IMR-90 (cell line): Measurements from ENCODE around the gene OXSM. TPM values are rescaled to one million over a fixed set of nuclear protein-coding genes. Genes with fewer than 3 reads are reported as not detected.

ENCODE experiments used
- ATAC-seq: fragments of 200-7000 bp; cut with Tn5 transposase; 2 replicates; pipeline ENCODE4 v1.9.1; 2020; ENCODE audit warnings: low read depth, mild to moderate bottlenecking, moderate library complexity
- BruUV-seq: library from RNA; stranded (reverse); fragments of 400-500 nt; replicated peaks from 2 replicates; lab custom pipeline; 2021; lab: Mats Ljungman, UMichigan
- CTCF ChIA-PET: fragments of 300-600 bp; formaldehyde crosslinking; extraction: SDS; loops from one replicate; lab custom pipeline; 2021; ENCODE audit warnings: antibody characterized with exemption; lab: Yijun Ruan, JAX
- POLR2A ChIA-PET: fragments of 300-600 bp; sonication (Branson Sonifier 250); formaldehyde crosslinking; loops from one replicate; lab custom pipeline; 2022; ENCODE audit warnings: antibody characterized with exemption; ENCODE audit not compliant: unreplicated experiment; lab: Charles Lee
- DNase-seq: peaks from one replicate; pipeline ENCODE4 v3.0.0; 2013
- H2AFZ ChIP-seq: replicated peaks from 2 replicates; pipeline ENCODE3; 2013; ENCODE audit warnings: low read length, mild to moderate bottlenecking; ENCODE audit not compliant: poor library complexity
- H2AK5ac ChIP-seq: 2 replicates; pipeline ENCODE4 v1.6.1; 2013; ENCODE audit warnings: low read depth, low read length, inconsistent platforms
- H2AK9ac ChIP-seq: replicated peaks from 2 replicates; pipeline ENCODE3; 2013; ENCODE audit warnings: mild to moderate bottlenecking, low read depth, low read length, moderate library complexity; ENCODE audit not compliant: poor library complexity
- H2BK120ac ChIP-seq: 2 replicates; pipeline ENCODE4 v1.6.1; 2013; ENCODE audit warnings: low read depth, low read length, inconsistent platforms
- H2BK15ac ChIP-seq: 3 replicates; pipeline ENCODE4 v1.6.1; 2013; ENCODE audit warnings: low read depth, low read length, inconsistent platforms
- H2BK20ac ChIP-seq: 2 replicates; pipeline ENCODE4 v1.6.1; 2013; ENCODE audit warnings: low read depth, mild to moderate bottlenecking, inconsistent platforms, low read length, moderate library complexity
- H2BK5ac ChIP-seq: 2 replicates; pipeline ENCODE4 v1.6.1; 2013; ENCODE audit warnings: mild to moderate bottlenecking, low read depth, low read length, inconsistent platforms; ENCODE audit not compliant: poor library complexity, severe bottlenecking
- H3K14ac ChIP-seq: replicated peaks from 2 replicates; pipeline ENCODE4 v1.6.1; 2013; ENCODE audit warnings: low read depth, low read length, inconsistent platforms
- H3K18ac ChIP-seq: 2 replicates; pipeline ENCODE4 v1.6.1; 2013; ENCODE audit warnings: low read depth, low read length, control low read depth
- H3K23ac ChIP-seq: 2 replicates; pipeline ENCODE4 v1.6.1; 2013; ENCODE audit warnings: low read depth, low read length, inconsistent platforms
- H3K27ac ChIP-seq: 2 replicates; pipeline ENCODE4 v1.5.1; 2013; ENCODE audit warnings: mild to moderate bottlenecking, control low read depth, low read length; ENCODE audit not compliant: insufficient read depth
- H3K27me3 ChIP-seq: 2 replicates; pipeline ENCODE4 v1.6.1; 2013; ENCODE audit warnings: low read length; ENCODE audit not compliant: control insufficient read depth, insufficient read depth
- H3K36me3 ChIP-seq: 2 replicates; pipeline ENCODE4 v1.6.1; 2013; ENCODE audit warnings: low read length, mixed read lengths; ENCODE audit not compliant: control insufficient read depth, insufficient read depth
- H3K4ac ChIP-seq: 2 replicates; pipeline ENCODE4 v1.6.1; 2013; ENCODE audit warnings: low read depth, low read length, inconsistent platforms
- H3K4me1 ChIP-seq: 2 replicates; pipeline ENCODE4 v1.6.1; 2013; ENCODE audit warnings: low read length, mixed read lengths; ENCODE audit not compliant: control insufficient read depth, insufficient read depth
- H3K4me2 ChIP-seq: 2 replicates; pipeline ENCODE4 v1.6.1; 2013; ENCODE audit warnings: low read depth, mild to moderate bottlenecking, control low read depth, low read length, moderate library complexity
- H3K4me3 ChIP-seq: 2 replicates; pipeline ENCODE4 v1.5.1; 2013; ENCODE audit warnings: low read depth, mild to moderate bottlenecking, control low read depth, low read length, moderate library complexity; ENCODE audit not compliant: insufficient read depth
- H3K56ac ChIP-seq: 2 replicates; pipeline ENCODE4 v1.6.1; 2013; ENCODE audit warnings: low read length, inconsistent platforms; ENCODE audit not compliant: insufficient read depth; ENCODE audit errors: extremely low read depth
- H3K79me1 ChIP-seq, 2 experiments: 2 replicates each; pipeline ENCODE4 v1.6.1; 2013; ENCODE audit warnings: low read length in 2 of 2, inconsistent platforms in 1 of 2, low read depth in 1 of 2
- H3K9ac ChIP-seq: 2 replicates; pipeline ENCODE4 v1.6.1; 2013; ENCODE audit warnings: low read depth, low read length, control low read depth
- H3K9me1 ChIP-seq: 2 replicates; pipeline ENCODE4 v1.6.1; 2013; ENCODE audit warnings: low read length, inconsistent platforms; ENCODE audit not compliant: insufficient read depth
- H3K9me3 ChIP-seq: 2 replicates; pipeline ENCODE4 v1.6.1; 2013; ENCODE audit warnings: low read length; ENCODE audit not compliant: control insufficient read depth, insufficient read depth
- H4K20me1 ChIP-seq: 2 replicates; pipeline ENCODE4 v1.6.1; 2013; ENCODE audit warnings: low read length, inconsistent platforms; ENCODE audit not compliant: insufficient read depth
- H4K5ac ChIP-seq: 2 replicates; pipeline ENCODE4 v1.6.1; 2013; ENCODE audit warnings: mild to moderate bottlenecking, low read depth, low read length, control low read depth
- H4K8ac ChIP-seq, 2 experiments: 2 replicates each; pipeline ENCODE4 v1.6.1; 2013; ENCODE audit warnings: low read depth in 2 of 2, low read length in 2 of 2, control low read depth in 1 of 2, inconsistent platforms in 1 of 2
- H4K91ac ChIP-seq: 2 replicates; pipeline ENCODE4 v1.6.1; 2013; ENCODE audit warnings: low read depth, low read length, inconsistent platforms; ENCODE audit not compliant: insufficient read depth
- BHLHE40 ChIP-seq: fragments of 150-350 bp; IDR thresholded peaks from 2 replicates; pipeline ENCODE4 v1.6.1; 2016; ENCODE audit warnings: mild to moderate bottlenecking, low read depth, low read length
- CEBPB ChIP-seq: IDR thresholded peaks from 2 replicates; pipeline ENCODE4 v1.6.1; 2012; ENCODE audit warnings: low read depth, low read length, improper control_type of control experiment
- CHD1 ChIP-seq: IDR thresholded peaks from 2 replicates; pipeline ENCODE4 v1.6.1; 2012; ENCODE audit warnings: low read depth, low read length, improper control_type of control experiment
- FOS ChIP-seq: fragments of 150-350 bp; IDR thresholded peaks from 2 replicates; pipeline ENCODE4 v1.6.1; 2016; ENCODE audit warnings: low read depth, low read length
- MAFK ChIP-seq: IDR thresholded peaks from 2 replicates; pipeline ENCODE4 v1.6.1; 2012; ENCODE audit warnings: low read depth, low read length, improper control_type of control experiment
- MAZ ChIP-seq: IDR thresholded peaks from 2 replicates; pipeline ENCODE4 v1.6.1; 2012; ENCODE audit warnings: low read depth, mild to moderate bottlenecking, low read length, improper control_type of control experiment, moderate library complexity, borderline replicate concordance
- MXI1 ChIP-seq: IDR thresholded peaks from 2 replicates; pipeline ENCODE4 v1.6.1; 2012; ENCODE audit warnings: low read depth, mild to moderate bottlenecking, low read length, moderate library complexity, borderline replicate concordance
- NFE2L2 ChIP-seq: fragments of 150-350 bp; IDR thresholded peaks from 2 replicates; pipeline ENCODE4 v1.6.1; 2016; ENCODE audit warnings: low read depth, mild to moderate bottlenecking, low read length
- POLR2A ChIP-seq: IDR thresholded peaks from 2 replicates; pipeline ENCODE4 v1.6.1; 2012; ENCODE audit warnings: mild to moderate bottlenecking, low read depth, low read length
- RAD21 ChIP-seq: IDR thresholded peaks from 2 replicates; pipeline ENCODE4 v1.6.1; 2012; ENCODE audit warnings: low read length, improper control_type of control experiment
- RCOR1 ChIP-seq: IDR thresholded peaks from 2 replicates; pipeline ENCODE4 v1.6.1; 2012; ENCODE audit warnings: mild to moderate bottlenecking, low read length, improper control_type of control experiment; ENCODE audit not compliant: insufficient replicate concordance
- RFX5 ChIP-seq: IDR thresholded peaks from 2 replicates; pipeline ENCODE4 v1.8.0; 2012; ENCODE audit warnings: low read depth, mild to moderate bottlenecking, low read length, moderate library complexity
- SMC3 ChIP-seq: fragments of 150-350 bp; IDR thresholded peaks from 2 replicates; pipeline ENCODE4 v1.6.1; 2016; ENCODE audit warnings: low read depth, mild to moderate bottlenecking, antibody characterized with exemption, low read length, moderate library complexity
- WGBS, 2 experiments: methylation state at CpG; one replicate each; pipeline versions ENCODE4 v1.1.5 to v1.1.7; 2013; ENCODE audit warnings: missing lambda C conversion rate in 2 of 2; ENCODE audit not compliant: insufficient read length in 1 of 2; ENCODE audit errors: extremely low coverage in 2 of 2; 5-methylcytosine and 5-hydroxymethylcytosine counted together
- dilution Hi-C: fragments of 300-500 bp; cut with HindIII; formaldehyde crosslinking; loops from one replicate; pipeline ENCODE4 v1.14.3; 2018; ENCODE audit warnings: low sequenced_read_pairs; ENCODE audit not compliant: unreplicated experiment
- in situ Hi-C: fragments of 300-500 bp; cut with MboI; formaldehyde crosslinking; loops from 3 replicates; pipeline ENCODE4 v1.14.3; 2019; ENCODE audit warnings: low sequenced_read_pairs, inconsistent platforms, mixed read lengths
- intact Hi-C: fragments of 100-400 bp; cut with micrococcal nuclease; formaldehyde crosslinking; loops from 2 replicates; pipeline ENCODE4 v1.10.0; 2022
- polyA plus RNA-seq, 3 experiments: library from polyadenylated mRNA; depleted of rRNA; stranded (reverse); fragments of >200 nt; gene quantifications; 2 replicates each; pipeline ENCODE4 v1.2.3, GENCODE V29; 2012; ENCODE audit warnings: low replicate concordance in 1 of 3
- total RNA-seq: library from RNA; depleted of rRNA; stranded (reverse); fragments of >200 nt; gene quantifications from 2 replicates; pipeline ENCODE4 v1.2.3, GENCODE V29; 2012
- TF ChIP-seq, protein P1 (sequence below): conservative IDR thresholded peaks from 2 replicates; pipeline ENCODE4 v1.5.1; 2012; ENCODE audit warnings: mild to moderate bottlenecking, low read depth, low read length, improper control_type of control experiment
- TF ChIP-seq, protein P2 (sequence below): fragments of 150-350 bp; IDR thresholded peaks from 2 replicates; pipeline ENCODE4 v1.6.1; 2017; ENCODE audit warnings: mild to moderate bottlenecking, antibody characterized with exemption, low read length, low read depth
- TF ChIP-seq, protein P3 (sequence below): fragments of 150-350 bp; IDR thresholded peaks from 2 replicates; pipeline ENCODE4 v1.6.1; 2016; ENCODE audit warnings: low read depth, mild to moderate bottlenecking, low read length, moderate library complexity, borderline replicate concordance

OXSM gene
- total and polyA plus RNA-seq, 2 of the 4 experiments (the other 2 are of a cell fraction) = 11.4 to 15.4 TPM

DNA sequence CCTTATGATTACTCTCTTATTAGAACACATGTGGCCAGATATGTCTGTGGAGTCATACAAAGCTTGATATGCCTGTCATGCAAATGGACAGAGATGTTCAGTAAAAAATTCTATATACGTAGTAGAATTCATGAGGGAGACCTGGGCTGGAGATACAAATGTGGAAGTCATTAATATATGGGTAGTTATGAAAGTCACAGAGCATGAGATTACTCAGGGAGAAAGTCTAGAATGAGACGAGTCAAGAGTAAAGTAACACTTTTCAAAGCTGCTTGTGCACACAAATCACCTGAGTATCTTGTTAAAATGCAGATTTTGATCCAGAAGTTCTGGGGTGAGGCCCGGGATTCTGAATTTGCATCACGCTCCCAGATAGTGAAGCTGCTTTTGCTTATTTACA is 28.4 kb downstream of the OXSM start:
- peaks cover 4% of the 10 kb centered on the region; the same call in 1 of the 2 replicates for H4K20me1 ChIP-seq
- ChIA-PET POLR2A (no interaction called here), CTCF (no interaction called here)
- H2AK9ac ChIP-seq = no peak overlapping the region
- H3K23ac ChIP-seq = no peak overlapping the region
- in situ Hi-C loops = no loop called here
- BruUV-seq = no TSS peak
- DNase-seq (no peak), ATAC-seq (no peak)
- intact Hi-C loops = no loop called here
- H4K5ac ChIP-seq = no peak overlapping the region
- no peaks in the 10 kb centered on the region for H3K79me1 ChIP-seq
- no peak overlapping the region for H4K91ac ChIP-seq
- no peak overlapping the region for H2BK5ac ChIP-seq
- no peak overlapping the region for H3K9ac ChIP-seq
- no peak overlapping the region for H4K8ac ChIP-seq
- H2AFZ ChIP-seq = no peak overlapping the region
- TF ChIP-seq RCOR1 (no peak), SMC3 (no peak), POLR2A (no peak), NFE2L2 (no peak), RFX5 (no peak), FOS (no peak), RAD21 (no peak), BHLHE40 (no peak), MXI1 (no peak), MAFK (no peak), CHD1 (no peak), CEBPB (no peak), MAZ (no peak)
- TF ChIP-seq, protein P1, sequence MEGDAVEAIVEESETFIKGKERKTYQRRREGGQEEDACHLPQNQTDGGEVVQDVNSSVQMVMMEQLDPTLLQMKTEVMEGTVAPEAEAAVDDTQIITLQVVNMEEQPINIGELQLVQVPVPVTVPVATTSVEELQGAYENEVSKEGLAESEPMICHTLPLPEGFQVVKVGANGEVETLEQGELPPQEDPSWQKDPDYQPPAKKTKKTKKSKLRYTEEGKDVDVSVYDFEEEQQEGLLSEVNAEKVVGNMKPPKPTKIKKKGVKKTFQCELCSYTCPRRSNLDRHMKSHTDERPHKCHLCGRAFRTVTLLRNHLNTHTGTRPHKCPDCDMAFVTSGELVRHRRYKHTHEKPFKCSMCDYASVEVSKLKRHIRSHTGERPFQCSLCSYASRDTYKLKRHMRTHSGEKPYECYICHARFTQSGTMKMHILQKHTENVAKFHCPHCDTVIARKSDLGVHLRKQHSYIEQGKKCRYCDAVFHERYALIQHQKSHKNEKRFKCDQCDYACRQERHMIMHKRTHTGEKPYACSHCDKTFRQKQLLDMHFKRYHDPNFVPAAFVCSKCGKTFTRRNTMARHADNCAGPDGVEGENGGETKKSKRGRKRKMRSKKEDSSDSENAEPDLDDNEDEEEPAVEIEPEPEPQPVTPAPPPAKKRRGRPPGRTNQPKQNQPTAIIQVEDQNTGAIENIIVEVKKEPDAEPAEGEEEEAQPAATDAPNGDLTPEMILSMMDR = no peak
- TF ChIP-seq, protein P2, sequence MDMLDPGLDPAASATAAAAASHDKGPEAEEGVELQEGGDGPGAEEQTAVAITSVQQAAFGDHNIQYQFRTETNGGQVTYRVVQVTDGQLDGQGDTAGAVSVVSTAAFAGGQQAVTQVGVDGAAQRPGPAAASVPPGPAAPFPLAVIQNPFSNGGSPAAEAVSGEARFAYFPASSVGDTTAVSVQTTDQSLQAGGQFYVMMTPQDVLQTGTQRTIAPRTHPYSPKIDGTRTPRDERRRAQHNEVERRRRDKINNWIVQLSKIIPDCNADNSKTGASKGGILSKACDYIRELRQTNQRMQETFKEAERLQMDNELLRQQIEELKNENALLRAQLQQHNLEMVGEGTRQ = no peak
- TF ChIP-seq, protein P3, sequence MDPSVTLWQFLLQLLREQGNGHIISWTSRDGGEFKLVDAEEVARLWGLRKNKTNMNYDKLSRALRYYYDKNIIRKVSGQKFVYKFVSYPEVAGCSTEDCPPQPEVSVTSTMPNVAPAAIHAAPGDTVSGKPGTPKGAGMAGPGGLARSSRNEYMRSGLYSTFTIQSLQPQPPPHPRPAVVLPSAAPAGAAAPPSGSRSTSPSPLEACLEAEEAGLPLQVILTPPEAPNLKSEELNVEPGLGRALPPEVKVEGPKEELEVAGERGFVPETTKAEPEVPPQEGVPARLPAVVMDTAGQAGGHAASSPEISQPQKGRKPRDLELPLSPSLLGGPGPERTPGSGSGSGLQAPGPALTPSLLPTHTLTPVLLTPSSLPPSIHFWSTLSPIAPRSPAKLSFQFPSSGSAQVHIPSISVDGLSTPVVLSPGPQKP = no peak
- no peaks in the 10 kb centered on the region for H3K4me1 ChIP-seq
- no peaks in the 10 kb centered on the region for H3K9me1 ChIP-seq
- no peaks in the 10 kb centered on the region for H3K36me3 ChIP-seq
- H3K4ac ChIP-seq = no peak overlapping the region
- no peak overlapping the region for H3K4me3 ChIP-seq
- H3K27ac ChIP-seq = no peak overlapping the region
- H3K14ac ChIP-seq = no peak overlapping the region
- no peak overlapping the region for H2BK20ac ChIP-seq
- H2BK15ac ChIP-seq = no peak overlapping the region
- H3K27me3 ChIP-seq = peaks cover 4% of the 10 kb centered on the region
- H3K56ac ChIP-seq = no peak overlapping the region
- H3K18ac ChIP-seq = no peak overlapping the region
- no peak overlapping the region for H3K4me2 ChIP-seq
- no CpG with 5 or more reads among the region's 4 CpGs for WGBS, 2 experiments
- no peak overlapping the region for H2BK120ac ChIP-seq
- 0 out of 2 replicates have a peak, but pooled peaks cover 2% of the 10 kb centered on the region for H3K9me3 ChIP-seq
- H2AK5ac ChIP-seq = no peak overlapping the region
- dilution Hi-C loops = no loop called here
